Choroid plexus epithelial cell (primary cell): ENCODE data around the gene CHCHD10.

Experiments used
- DNase-seq: peaks from one replicate; pipeline ENCODE4 v3.0.0-alpha.2; 2010; ENCODE audit warnings: low read depth
- H3K4me3 ChIP-seq: 2 replicates; pipeline ENCODE4 v1.5.1; 2011; ENCODE audit warnings: low read depth, mild to moderate bottlenecking, control low read depth, low read length, moderate library complexity
- CTCF ChIP-seq: conservative IDR thresholded peaks from 2 replicates; pipeline ENCODE4 v1.5.1; 2011; ENCODE audit warnings: low read depth, mild to moderate bottlenecking, control low read depth, inconsistent platforms, low read length, moderate library complexity

CHCHD10 gene

GRCh38 chr22:23750367-23750713 lies 17.4 kb downstream of the CHCHD10 start:
- no peak for TF ChIP-seq CTCF
- DNase-seq, result no peak

GRCh38 chr22:23749841-23750301 lies 17.9 kb downstream of the CHCHD10 start:
- H3K4me3 ChIP-seq, result peak overlapping the region; percentile 80
- no peak for DNase-seq
- no peak for TF ChIP-seq CTCF

More at GRCh38 chr22:23750367-23750713, 17.4 kb downstream of the CHCHD10 start:
- peak overlapping the region; percentile 80 for H3K4me3 ChIP-seq

GRCh38 chr22:23745791-23746190 lies 22.0 kb downstream of the CHCHD10 start:
- no peak for DNase-seq
- no peak overlapping the region for H3K4me3 ChIP-seq
- TF ChIP-seq CTCF, result no peak

GRCh38 chr22:23744485-23744884 lies 23.3 kb downstream of the CHCHD10 start:
- no peak for TF ChIP-seq CTCF
- no peak overlapping the region for H3K4me3 ChIP-seq
- DNase-seq, result no peak

GRCh38 chr22:23744001-23744400 lies 23.8 kb downstream of the CHCHD10 start:
- no peak for TF ChIP-seq CTCF
- no peak for DNase-seq
- no peak overlapping the region for H3K4me3 ChIP-seq

- DNase-seq, result peak; percentile 28
- H3K4me3 ChIP-seq, result no peak overlapping the region
- no peak for TF ChIP-seq CTCF
Measured at GRCh38 chr22:23743303-23743705, 24.5 kb downstream of the CHCHD10 start.

- H3K4me3 ChIP-seq, result no peak overlapping the region
- TF ChIP-seq CTCF, result no peak
- no peak for DNase-seq
Measured at GRCh38 chr22:23742505-23743264, 25.1 kb downstream of the CHCHD10 start.
